Stimulated activated CD4-positive, alpha-beta T cell treated with anti-CD3 and anti-CD28 coated beads, Interleukin-12 subunit alpha, Interleukin-12 subunit beta, amount 100 ng/mL, for 48 hours (primary cell): ENCODE results near the gene POLR2C.
"Not testable (repeated sequence)": the region's sequence is repeated elsewhere in the genome, so short reads cannot be mapped to it uniquely, and the experiment has no call there.

Experiments used
- DNase-seq, 3 donors: peaks; one replicate each; pipeline ENCODE4 v3.0.0-alpha.2; 2020; ENCODE audit warnings: low read depth in 2 of 3, low spot score in 1 of 3

Gene POLR2C

DNA sequence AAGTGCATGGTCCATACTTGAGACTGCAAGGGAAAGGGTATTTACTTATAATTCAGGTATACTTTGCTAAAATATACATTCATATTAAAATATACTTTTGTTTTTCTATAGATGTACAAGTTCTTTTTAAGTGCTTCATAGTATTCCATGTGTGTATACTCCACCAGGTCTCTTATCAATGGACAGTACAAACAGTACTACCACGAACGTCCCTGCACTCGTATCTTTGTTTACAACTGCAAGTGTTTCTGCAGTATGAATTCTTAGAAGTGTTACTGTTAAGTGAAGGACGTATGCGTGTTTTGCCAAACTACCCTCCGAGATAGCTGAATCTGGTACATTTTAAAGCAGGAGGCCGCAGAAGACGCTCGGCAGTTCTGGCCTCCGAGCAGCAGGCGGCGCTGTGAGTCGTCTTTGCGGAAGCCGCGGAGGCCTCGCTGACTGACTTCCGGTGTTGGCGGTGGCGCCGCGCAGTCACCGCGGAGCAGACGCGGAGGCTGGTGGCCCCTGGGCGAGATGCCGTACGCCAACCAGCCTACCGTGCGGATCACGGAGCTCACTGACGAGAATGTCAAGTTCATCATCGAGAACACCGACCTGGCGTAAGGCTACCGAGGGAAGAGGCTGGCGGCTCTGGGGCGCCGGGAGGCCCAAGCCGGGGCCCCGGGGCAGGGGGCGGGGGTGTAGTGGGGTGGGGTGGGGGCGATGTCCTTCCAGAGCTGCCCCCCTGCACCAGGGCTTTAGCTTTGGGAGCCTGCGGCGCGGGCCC, at the start of gene POLR2C:
POLR2C (plus strand) TSS at position 471 of the 769 bp plus-strand sequence; CDS start at position 517, 46 bp downstream.
- peak; percentile 84 to 94 (median 90) for DNase-seq

- no peak for DNase-seq
Measured at GRCh38 chr16:57413301-57413730, 49.2 kb upstream of the POLR2C start.

GRCh38 chr16:57413733-57414132, 48.7 kb upstream of the POLR2C start:
- DNase-seq, result no peak

- no peak for DNase-seq
Measured at GRCh38 chr16:57416084-57416483, 46.4 kb upstream of the POLR2C start.

DNA sequence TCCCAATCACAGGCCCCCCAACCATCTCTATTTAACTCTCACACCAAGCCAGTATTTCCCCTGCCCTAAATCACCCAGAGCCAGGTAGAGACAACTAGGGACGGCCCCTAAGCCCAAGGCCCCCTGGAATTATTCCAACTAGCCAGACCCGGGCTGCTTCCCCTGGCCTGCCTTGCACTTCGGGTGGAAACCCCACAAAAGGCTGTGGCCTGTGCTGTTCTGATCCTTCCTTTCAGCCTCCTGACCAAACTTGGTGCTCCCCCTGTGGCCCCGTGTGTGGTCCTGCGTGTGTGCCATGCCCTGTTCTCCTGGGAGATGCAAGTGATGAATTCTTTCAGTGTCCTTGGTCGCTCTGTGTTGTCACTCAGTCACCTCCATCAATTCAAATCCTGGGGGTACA, 43.0 kb upstream of the POLR2C start:
- DNase-seq, result no peak

DNA sequence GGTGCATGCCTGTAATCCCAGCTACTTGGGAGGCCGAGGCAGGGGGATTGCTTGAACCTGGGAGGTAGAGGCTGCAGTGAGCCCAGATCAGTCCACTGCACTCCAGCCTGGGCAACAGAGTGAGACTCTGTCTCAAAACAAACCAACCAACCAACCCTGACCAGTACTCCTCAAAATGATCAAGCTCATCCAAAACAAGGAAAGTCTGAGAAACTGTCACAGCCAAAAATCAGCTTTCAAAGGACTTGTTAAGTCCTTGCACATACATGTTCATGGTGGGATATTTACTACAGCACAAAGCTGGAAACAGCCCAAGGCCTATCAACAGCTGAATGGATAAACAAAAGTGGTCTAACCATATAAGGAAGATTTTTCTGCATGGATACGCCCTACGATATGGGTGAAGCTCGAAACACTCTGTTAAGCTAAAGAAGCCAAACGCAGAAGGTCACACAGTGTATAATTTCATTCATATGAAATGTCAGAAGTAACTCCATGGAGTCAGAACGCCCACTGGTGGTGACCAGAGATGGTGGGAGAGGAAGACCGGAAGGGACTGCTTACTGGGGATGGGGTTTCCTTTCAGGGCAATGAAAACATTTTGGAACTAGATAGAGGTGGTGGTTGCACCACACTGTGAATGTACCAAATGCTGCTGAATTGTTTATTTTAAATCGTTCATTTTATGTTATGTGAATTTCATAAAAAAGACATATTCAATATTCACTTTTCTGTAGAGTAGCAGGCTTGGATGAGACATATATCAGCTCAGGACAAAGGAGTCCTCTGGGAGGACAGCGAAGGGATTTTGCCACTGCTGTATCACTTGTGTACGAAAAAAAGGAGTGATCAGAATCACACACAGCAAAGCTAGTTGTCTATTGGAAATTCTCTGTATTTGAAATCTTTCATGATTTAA, 40.2 kb upstream of the POLR2C start:
- DNase-seq, result no peak

DNA sequence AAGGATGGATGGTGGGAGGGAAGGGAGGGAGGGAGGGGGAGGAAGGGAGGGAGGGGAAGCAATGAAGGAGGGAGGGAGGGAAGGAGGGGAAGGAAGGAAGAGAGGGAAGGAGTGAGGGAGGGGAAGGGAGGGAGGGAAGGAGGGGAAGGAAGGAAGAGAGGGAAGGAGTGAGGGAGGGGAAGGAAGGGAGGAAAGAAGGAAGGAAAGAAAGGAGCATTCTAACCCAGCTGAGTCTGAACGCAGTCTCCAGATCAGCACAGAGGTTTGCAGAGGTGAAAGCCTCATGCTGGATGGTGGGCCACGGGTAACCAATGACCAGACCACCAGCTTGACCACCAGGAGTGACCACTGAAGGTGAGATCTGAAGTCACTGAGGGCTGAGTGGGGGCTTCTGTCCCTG, 39.3 kb upstream of the POLR2C start:
- no peak for DNase-seq

DNA sequence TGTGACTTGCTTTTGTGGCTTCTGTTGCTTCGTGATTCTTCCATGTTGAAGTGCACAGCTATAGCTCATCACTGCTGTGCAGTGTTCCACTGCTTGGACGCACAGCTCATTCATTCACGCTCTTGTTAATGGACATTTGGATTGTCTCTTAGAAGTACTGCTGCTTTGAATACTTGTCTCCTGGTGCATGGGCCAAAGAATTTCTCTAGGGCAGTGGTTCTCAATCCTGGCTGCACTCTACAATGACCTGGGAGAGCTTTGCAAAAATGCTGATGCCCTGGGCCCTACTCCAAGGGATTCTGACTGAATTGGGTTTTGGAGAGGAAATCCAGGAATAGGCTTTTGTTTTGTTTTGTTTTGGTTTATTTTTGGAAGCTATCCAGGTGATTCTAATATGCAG, 37.9 kb upstream of the POLR2C start:
- no peak for DNase-seq

- DNase-seq, result no peak
Measured at GRCh38 chr16:57426356-57426755, 36.1 kb upstream of the POLR2C start.

- DNase-seq, result no peak
Measured at GRCh38 chr16:57427307-57427706, 35.2 kb upstream of the POLR2C start.

GRCh38 chr16:57427824-57428223, 34.7 kb upstream of the POLR2C start:
- no peak for DNase-seq

GRCh38 chr16:57430955-57431354, 31.5 kb upstream of the POLR2C start:
- DNase-seq, result no peak

DNA sequence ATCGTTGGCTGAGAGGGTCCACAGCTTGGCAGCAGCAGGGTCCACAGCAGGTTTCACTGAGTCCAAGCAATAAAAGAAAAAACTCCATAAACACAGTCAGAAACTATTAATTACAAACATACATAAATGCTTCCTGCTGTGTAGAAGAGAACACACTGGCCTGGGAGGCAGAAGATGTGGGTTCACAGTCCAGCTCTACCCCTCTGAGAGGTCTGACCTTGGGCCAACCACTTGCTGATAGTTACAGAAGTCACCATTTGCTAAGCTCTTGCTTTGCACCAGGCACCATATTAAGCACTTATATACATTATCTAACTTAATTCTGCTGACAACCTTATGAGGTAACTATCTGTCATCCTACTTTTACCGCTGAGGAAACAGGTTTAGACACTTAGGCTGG, 30.0 kb upstream of the POLR2C start:
- no peak for DNase-seq

- DNase-seq, result no peak
Measured at GRCh38 chr16:57432989-57433388, 29.5 kb upstream of the POLR2C start.

GRCh38 chr16:57434003-57434402, 28.5 kb upstream of the POLR2C start:
- DNase-seq, result no peak

- DNase-seq, result no peak
Measured at GRCh38 chr16:57435838-57436237, 26.6 kb upstream of the POLR2C start.

DNA sequence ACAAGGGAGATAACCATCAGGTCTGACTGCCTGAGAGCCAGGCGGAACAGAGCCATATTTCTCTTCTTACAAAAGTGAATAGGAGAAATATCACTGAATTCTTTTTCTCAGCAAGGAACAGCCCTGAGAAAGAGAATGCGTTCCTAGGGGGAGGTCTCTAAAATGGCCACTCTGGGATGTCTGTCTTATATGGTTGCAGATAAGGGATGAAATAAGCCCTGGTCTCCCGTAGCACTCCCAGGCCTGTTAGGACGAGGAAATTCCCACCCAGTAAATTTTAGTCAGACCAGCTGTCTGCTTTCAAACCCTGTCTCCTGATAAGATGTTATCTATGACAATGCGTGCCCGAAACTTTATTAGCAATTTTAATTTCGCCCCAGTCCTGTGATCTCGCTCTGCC, 22.5 kb upstream of the POLR2C start:
- not testable (repeated sequence) for DNase-seq

- DNase-seq, result not testable (repeated sequence)
Measured at GRCh38 chr16:57440551-57440950, 21.9 kb upstream of the POLR2C start.

DNA sequence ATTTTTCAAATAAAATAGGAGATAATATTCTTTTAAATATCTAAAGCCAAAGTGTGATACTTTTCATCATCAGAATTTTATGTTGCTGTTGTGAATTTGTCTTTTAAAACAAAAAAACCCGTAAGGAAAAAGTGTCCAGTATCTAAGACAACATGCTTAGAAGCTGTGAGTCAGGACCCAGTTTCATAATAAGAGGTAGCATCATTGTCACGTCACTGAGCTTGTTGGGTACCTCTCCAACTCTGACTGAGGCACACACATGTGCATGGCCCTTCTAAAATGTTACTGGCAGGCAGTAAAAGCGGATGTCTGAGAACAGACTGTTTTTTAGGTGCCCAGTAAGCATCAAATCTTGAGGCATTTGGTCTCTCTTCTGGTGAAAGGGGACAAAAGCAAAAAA, 17.8 kb upstream of the POLR2C start:
- no peak for DNase-seq

DNA sequence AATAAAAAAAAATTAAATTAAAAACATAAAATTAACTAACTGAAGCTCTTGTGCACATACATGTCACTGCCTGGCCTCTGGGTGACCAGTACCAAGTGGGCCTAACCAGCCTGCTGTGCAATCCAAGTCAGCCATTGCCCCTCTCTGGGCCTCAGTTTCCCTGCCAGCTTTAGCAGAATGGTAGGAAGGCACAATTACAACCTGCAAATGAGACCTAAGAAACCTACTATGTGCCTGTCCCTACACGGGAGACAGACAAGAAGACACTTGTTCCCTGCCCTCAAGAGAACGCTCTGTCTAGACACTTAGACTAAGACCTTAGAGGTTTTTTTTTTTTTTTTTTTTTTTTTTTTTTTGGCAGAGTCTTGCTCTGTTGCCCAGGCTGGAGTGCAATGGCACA, 17.0 kb upstream of the POLR2C start:
- DNase-seq, result no peak

- DNase-seq, result peak in 2 of 3 donors; percentile 8 to 14
Measured at GRCh38 chr16:57446531-57447185, 15.8 kb upstream of the POLR2C start.
